IMR-90 (cell line): ENCODE data around the gene NAGS. TPM values are rescaled to one million over a fixed set of nuclear protein-coding genes. Genes with fewer than 3 reads are reported as not detected.

ENCODE experiments used
- ATAC-seq: fragments of 200-7000 bp; cut with Tn5 transposase; 2 replicates; pipeline ENCODE4 v1.9.1; 2020; ENCODE audit warnings: low read depth, mild to moderate bottlenecking, moderate library complexity
- BruUV-seq: library from RNA; stranded (reverse); fragments of 400-500 nt; replicated peaks from 2 replicates; lab custom pipeline; 2021; lab: Mats Ljungman, UMichigan
- CTCF ChIA-PET: fragments of 300-600 bp; formaldehyde crosslinking; extraction: SDS; loops from one replicate; lab custom pipeline; 2021; ENCODE audit warnings: antibody characterized with exemption; lab: Yijun Ruan, JAX
- POLR2A ChIA-PET: fragments of 300-600 bp; sonication (Branson Sonifier 250); formaldehyde crosslinking; loops from one replicate; lab custom pipeline; 2022; ENCODE audit warnings: antibody characterized with exemption; ENCODE audit not compliant: unreplicated experiment; lab: Charles Lee
- DNase-seq: peaks from one replicate; pipeline ENCODE4 v3.0.0; 2013
- H2AFZ ChIP-seq: replicated peaks from 2 replicates; pipeline ENCODE3; 2013; ENCODE audit warnings: low read length, mild to moderate bottlenecking; ENCODE audit not compliant: poor library complexity
- H2AK5ac ChIP-seq: 2 replicates; pipeline ENCODE4 v1.6.1; 2013; ENCODE audit warnings: low read depth, low read length, inconsistent platforms
- H2AK9ac ChIP-seq: replicated peaks from 2 replicates; pipeline ENCODE3; 2013; ENCODE audit warnings: mild to moderate bottlenecking, low read depth, low read length, moderate library complexity; ENCODE audit not compliant: poor library complexity
- H2BK120ac ChIP-seq: 2 replicates; pipeline ENCODE4 v1.6.1; 2013; ENCODE audit warnings: low read depth, low read length, inconsistent platforms
- H2BK15ac ChIP-seq: 3 replicates; pipeline ENCODE4 v1.6.1; 2013; ENCODE audit warnings: low read depth, low read length, inconsistent platforms
- H2BK20ac ChIP-seq: 2 replicates; pipeline ENCODE4 v1.6.1; 2013; ENCODE audit warnings: low read depth, mild to moderate bottlenecking, inconsistent platforms, low read length, moderate library complexity
- H2BK5ac ChIP-seq: 2 replicates; pipeline ENCODE4 v1.6.1; 2013; ENCODE audit warnings: mild to moderate bottlenecking, low read depth, low read length, inconsistent platforms; ENCODE audit not compliant: poor library complexity, severe bottlenecking
- H3K14ac ChIP-seq: replicated peaks from 2 replicates; pipeline ENCODE4 v1.6.1; 2013; ENCODE audit warnings: low read depth, low read length, inconsistent platforms
- H3K18ac ChIP-seq: 2 replicates; pipeline ENCODE4 v1.6.1; 2013; ENCODE audit warnings: low read depth, low read length, control low read depth
- H3K23ac ChIP-seq: 2 replicates; pipeline ENCODE4 v1.6.1; 2013; ENCODE audit warnings: low read depth, low read length, inconsistent platforms
- H3K27ac ChIP-seq: 2 replicates; pipeline ENCODE4 v1.5.1; 2013; ENCODE audit warnings: mild to moderate bottlenecking, control low read depth, low read length; ENCODE audit not compliant: insufficient read depth
- H3K27me3 ChIP-seq: 2 replicates; pipeline ENCODE4 v1.6.1; 2013; ENCODE audit warnings: low read length; ENCODE audit not compliant: control insufficient read depth, insufficient read depth
- H3K36me3 ChIP-seq: 2 replicates; pipeline ENCODE4 v1.6.1; 2013; ENCODE audit warnings: low read length, mixed read lengths; ENCODE audit not compliant: control insufficient read depth, insufficient read depth
- H3K4ac ChIP-seq: 2 replicates; pipeline ENCODE4 v1.6.1; 2013; ENCODE audit warnings: low read depth, low read length, inconsistent platforms
- H3K4me1 ChIP-seq: 2 replicates; pipeline ENCODE4 v1.6.1; 2013; ENCODE audit warnings: low read length, mixed read lengths; ENCODE audit not compliant: control insufficient read depth, insufficient read depth
- H3K4me2 ChIP-seq: 2 replicates; pipeline ENCODE4 v1.6.1; 2013; ENCODE audit warnings: low read depth, mild to moderate bottlenecking, control low read depth, low read length, moderate library complexity
- H3K4me3 ChIP-seq: 2 replicates; pipeline ENCODE4 v1.5.1; 2013; ENCODE audit warnings: low read depth, mild to moderate bottlenecking, control low read depth, low read length, moderate library complexity; ENCODE audit not compliant: insufficient read depth
- H3K56ac ChIP-seq: 2 replicates; pipeline ENCODE4 v1.6.1; 2013; ENCODE audit warnings: low read length, inconsistent platforms; ENCODE audit not compliant: insufficient read depth; ENCODE audit errors: extremely low read depth
- H3K79me1 ChIP-seq, 2 experiments: 2 replicates each; pipeline ENCODE4 v1.6.1; 2013; ENCODE audit warnings: low read length in 2 of 2, inconsistent platforms in 1 of 2, low read depth in 1 of 2
- H3K9ac ChIP-seq: 2 replicates; pipeline ENCODE4 v1.6.1; 2013; ENCODE audit warnings: low read depth, low read length, control low read depth
- H3K9me1 ChIP-seq: 2 replicates; pipeline ENCODE4 v1.6.1; 2013; ENCODE audit warnings: low read length, inconsistent platforms; ENCODE audit not compliant: insufficient read depth
- H3K9me3 ChIP-seq: 2 replicates; pipeline ENCODE4 v1.6.1; 2013; ENCODE audit warnings: low read length; ENCODE audit not compliant: control insufficient read depth, insufficient read depth
- H4K20me1 ChIP-seq: 2 replicates; pipeline ENCODE4 v1.6.1; 2013; ENCODE audit warnings: low read length, inconsistent platforms; ENCODE audit not compliant: insufficient read depth
- H4K5ac ChIP-seq: 2 replicates; pipeline ENCODE4 v1.6.1; 2013; ENCODE audit warnings: mild to moderate bottlenecking, low read depth, low read length, control low read depth
- H4K8ac ChIP-seq, 2 experiments: 2 replicates each; pipeline ENCODE4 v1.6.1; 2013; ENCODE audit warnings: low read depth in 2 of 2, low read length in 2 of 2, control low read depth in 1 of 2, inconsistent platforms in 1 of 2
- H4K91ac ChIP-seq: 2 replicates; pipeline ENCODE4 v1.6.1; 2013; ENCODE audit warnings: low read depth, low read length, inconsistent platforms; ENCODE audit not compliant: insufficient read depth
- CTCF ChIP-seq: conservative IDR thresholded peaks from 2 replicates; pipeline ENCODE4 v1.5.1; 2012; ENCODE audit warnings: mild to moderate bottlenecking, low read depth, low read length, improper control_type of control experiment
- MAZ ChIP-seq: IDR thresholded peaks from 2 replicates; pipeline ENCODE4 v1.6.1; 2012; ENCODE audit warnings: low read depth, mild to moderate bottlenecking, low read length, improper control_type of control experiment, moderate library complexity, borderline replicate concordance
- MXI1 ChIP-seq: IDR thresholded peaks from 2 replicates; pipeline ENCODE4 v1.6.1; 2012; ENCODE audit warnings: low read depth, mild to moderate bottlenecking, low read length, moderate library complexity, borderline replicate concordance
- NFE2L2 ChIP-seq: fragments of 150-350 bp; IDR thresholded peaks from 2 replicates; pipeline ENCODE4 v1.6.1; 2016; ENCODE audit warnings: low read depth, mild to moderate bottlenecking, low read length
- POLR2A ChIP-seq: IDR thresholded peaks from 2 replicates; pipeline ENCODE4 v1.6.1; 2012; ENCODE audit warnings: mild to moderate bottlenecking, low read depth, low read length
- RFX5 ChIP-seq: IDR thresholded peaks from 2 replicates; pipeline ENCODE4 v1.8.0; 2012; ENCODE audit warnings: low read depth, mild to moderate bottlenecking, low read length, moderate library complexity
- SMC3 ChIP-seq: fragments of 150-350 bp; IDR thresholded peaks from 2 replicates; pipeline ENCODE4 v1.6.1; 2016; ENCODE audit warnings: low read depth, mild to moderate bottlenecking, antibody characterized with exemption, low read length, moderate library complexity
- USF2 ChIP-seq: fragments of 150-350 bp; IDR thresholded peaks from 2 replicates; pipeline ENCODE4 v1.6.1; 2017; ENCODE audit warnings: mild to moderate bottlenecking, antibody characterized with exemption, low read length, low read depth
- whole genome bisulfite sequencing, 2 experiments: methylation state at CpG; one replicate each; pipeline versions ENCODE4 v1.1.5 to v1.1.7; 2013; ENCODE audit warnings: missing lambda C conversion rate in 2 of 2; ENCODE audit not compliant: insufficient read length in 1 of 2; ENCODE audit errors: extremely low coverage in 2 of 2; 5-methylcytosine and 5-hydroxymethylcytosine counted together
- dilution Hi-C: fragments of 300-500 bp; cut with HindIII; formaldehyde crosslinking; loops from one replicate; pipeline ENCODE4 v1.14.3; 2018; ENCODE audit warnings: low sequenced_read_pairs; ENCODE audit not compliant: unreplicated experiment
- in situ Hi-C: fragments of 300-500 bp; cut with MboI; formaldehyde crosslinking; loops from 3 replicates; pipeline ENCODE4 v1.14.3; 2019; ENCODE audit warnings: low sequenced_read_pairs, inconsistent platforms, mixed read lengths
- intact Hi-C: fragments of 100-400 bp; cut with micrococcal nuclease; formaldehyde crosslinking; loops from 2 replicates; pipeline ENCODE4 v1.10.0; 2022
- polyA plus RNA-seq, 3 experiments: library from polyadenylated mRNA; depleted of rRNA; stranded (reverse); fragments of >200 nt; gene quantifications; 2 replicates each; pipeline ENCODE4 v1.2.3, GENCODE V29; 2012; ENCODE audit warnings: low replicate concordance in 1 of 3
- total RNA-seq: library from RNA; depleted of rRNA; stranded (reverse); fragments of >200 nt; gene quantifications from 2 replicates; pipeline ENCODE4 v1.2.3, GENCODE V29; 2012
- TF ChIP-seq, protein P1 (sequence below): fragments of 150-350 bp; IDR thresholded peaks from 2 replicates; pipeline ENCODE4 v1.6.1; 2016; ENCODE audit warnings: low read depth, mild to moderate bottlenecking, low read length, moderate library complexity, borderline replicate concordance

The NAGS gene
- total and polyA plus RNA-seq, 2 of the 4 experiments (the other 2 are of a cell fraction): 0.54 to 0.99 TPM

- TF ChIP-seq, protein P1, sequence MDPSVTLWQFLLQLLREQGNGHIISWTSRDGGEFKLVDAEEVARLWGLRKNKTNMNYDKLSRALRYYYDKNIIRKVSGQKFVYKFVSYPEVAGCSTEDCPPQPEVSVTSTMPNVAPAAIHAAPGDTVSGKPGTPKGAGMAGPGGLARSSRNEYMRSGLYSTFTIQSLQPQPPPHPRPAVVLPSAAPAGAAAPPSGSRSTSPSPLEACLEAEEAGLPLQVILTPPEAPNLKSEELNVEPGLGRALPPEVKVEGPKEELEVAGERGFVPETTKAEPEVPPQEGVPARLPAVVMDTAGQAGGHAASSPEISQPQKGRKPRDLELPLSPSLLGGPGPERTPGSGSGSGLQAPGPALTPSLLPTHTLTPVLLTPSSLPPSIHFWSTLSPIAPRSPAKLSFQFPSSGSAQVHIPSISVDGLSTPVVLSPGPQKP: no peak
These were observed 18.0 kb upstream of the NAGS start (continued) for GRCh38 chr17:43986225-43986981.

DNA sequence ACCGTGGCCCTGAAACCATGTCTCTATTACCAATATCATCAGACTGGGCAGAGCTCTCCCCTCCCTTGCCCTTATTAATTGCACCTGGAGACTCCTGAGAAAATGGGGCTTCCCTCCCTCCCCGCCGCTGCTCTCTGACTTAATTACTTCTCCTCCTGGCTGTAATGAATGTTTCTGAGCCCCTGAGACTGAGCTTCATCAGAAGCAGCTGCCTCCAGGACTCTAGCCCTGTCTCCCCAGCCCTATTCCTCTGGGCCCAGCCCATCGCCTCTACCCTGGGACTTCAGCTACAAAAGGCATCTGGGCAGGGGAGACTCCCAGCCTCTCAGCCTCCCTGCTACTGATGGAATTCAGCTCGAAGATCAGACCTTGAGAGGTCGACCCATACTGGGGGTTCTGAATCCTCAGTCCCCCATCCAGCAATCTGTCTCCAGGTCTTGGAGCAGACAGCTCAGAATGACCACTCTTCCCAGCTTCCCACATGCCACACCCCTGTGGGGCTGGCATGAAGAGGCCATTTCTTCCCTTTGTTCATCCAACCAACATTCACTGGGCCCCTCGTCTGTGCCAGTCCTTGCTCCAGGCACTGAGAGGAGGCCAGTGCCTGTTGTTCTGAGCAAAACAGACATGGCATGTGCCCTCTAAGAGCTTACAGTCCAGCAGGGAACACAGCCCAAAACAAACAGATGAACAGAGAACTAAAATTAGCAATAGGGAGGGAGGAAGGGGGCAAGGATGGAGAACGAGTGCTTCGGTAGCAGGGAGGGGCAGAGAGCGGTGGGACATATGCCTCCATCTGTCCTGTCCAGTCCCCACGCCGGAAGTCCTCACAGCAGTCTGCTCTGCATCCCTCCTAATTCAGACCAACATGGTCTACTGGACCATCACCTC is 17.0 kb upstream of the NAGS start:
- H3K79me1 ChIP-seq: no peaks in the 10 kb centered on the region
- DNase-seq (no peak), ATAC-seq (no peak)
- H3K27ac ChIP-seq: no peak overlapping the region
- H3K27me3 ChIP-seq: peaks cover 55% of the 10 kb centered on the region
- ChIA-PET CTCF (interaction anchor here (1.0 to 1.1 kb wide), 2 partner anchors 43 to 128 kb away, joined by 3 read pairs; no protein-coding TSS in a partner anchor), POLR2A (no interaction called here)
- H3K18ac ChIP-seq: no peak overlapping the region
- intact Hi-C loops: no loop called here
- no peak overlapping the region for H3K4me2 ChIP-seq
- H4K5ac ChIP-seq: no peak overlapping the region
- TF ChIP-seq MAZ (no peak), POLR2A (no peak), USF2 (no peak), MXI1 (no peak), RFX5 (no peak), CTCF (no peak), SMC3 (no peak), NFE2L2 (no peak)
- BruUV-seq: no TSS peak
- no peak overlapping the region for H2BK5ac ChIP-seq
- no peaks in the 10 kb centered on the region for H3K9me1 ChIP-seq
- no peaks in the 10 kb centered on the region for H3K9me3 ChIP-seq
- no peak overlapping the region for H4K8ac ChIP-seq
- no peaks in the 10 kb centered on the region for H4K20me1 ChIP-seq
- H2BK15ac ChIP-seq: no peak overlapping the region
- in situ Hi-C loops: no loop called here
- no peak overlapping the region for H2AK5ac ChIP-seq
- no peak overlapping the region for H3K4me3 ChIP-seq
- no peak overlapping the region for H3K9ac ChIP-seq
- no peak overlapping the region for H2AFZ ChIP-seq
- 59% methylated on average over 4 of the region's 12 CpGs; no CpG with 5 or more reads in 1 of the 2 experiments for WGBS, 2 experiments
- H3K56ac ChIP-seq: no peak overlapping the region
- H2AK9ac ChIP-seq: no peak overlapping the region
- no peak overlapping the region for H3K14ac ChIP-seq
- H2BK20ac ChIP-seq: no peak overlapping the region
- H3K36me3 ChIP-seq: no peaks in the 10 kb centered on the region
- H3K23ac ChIP-seq: no peak overlapping the region
- dilution Hi-C loops: no loop called here
- no peak overlapping the region for H3K4ac ChIP-seq
- no peak overlapping the region for H2BK120ac ChIP-seq
- no peak overlapping the region for H4K91ac ChIP-seq
- peaks cover 2% of the 10 kb centered on the region; the same call in 1 of the 2 replicates for H3K4me1 ChIP-seq
